ENCODE data around the gene GGTLC2.

GGTLC2 gene

DNA sequence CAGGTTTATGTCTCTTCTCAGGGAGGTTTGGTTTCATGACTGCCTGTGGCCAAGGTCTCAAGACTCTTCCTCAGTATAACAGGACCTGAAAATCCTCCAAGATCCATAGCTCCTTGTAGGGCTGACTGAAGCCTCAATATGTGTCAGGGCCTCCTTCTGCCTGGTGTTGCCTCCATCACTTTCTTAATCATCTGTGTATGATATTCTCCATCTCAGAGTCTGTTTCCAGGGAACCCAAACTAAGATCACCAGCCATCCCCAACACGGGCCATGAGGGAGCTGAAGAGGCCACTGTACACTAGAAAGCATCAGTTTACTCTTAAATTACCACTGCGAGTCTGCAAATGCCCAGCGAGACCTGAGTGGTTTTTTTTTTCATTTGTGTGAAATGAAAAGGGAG lies 17.7 kb downstream of the GGTLC2 start:
- DNase-seq (ENCODE audit: low read depth), result no peak

DNA sequence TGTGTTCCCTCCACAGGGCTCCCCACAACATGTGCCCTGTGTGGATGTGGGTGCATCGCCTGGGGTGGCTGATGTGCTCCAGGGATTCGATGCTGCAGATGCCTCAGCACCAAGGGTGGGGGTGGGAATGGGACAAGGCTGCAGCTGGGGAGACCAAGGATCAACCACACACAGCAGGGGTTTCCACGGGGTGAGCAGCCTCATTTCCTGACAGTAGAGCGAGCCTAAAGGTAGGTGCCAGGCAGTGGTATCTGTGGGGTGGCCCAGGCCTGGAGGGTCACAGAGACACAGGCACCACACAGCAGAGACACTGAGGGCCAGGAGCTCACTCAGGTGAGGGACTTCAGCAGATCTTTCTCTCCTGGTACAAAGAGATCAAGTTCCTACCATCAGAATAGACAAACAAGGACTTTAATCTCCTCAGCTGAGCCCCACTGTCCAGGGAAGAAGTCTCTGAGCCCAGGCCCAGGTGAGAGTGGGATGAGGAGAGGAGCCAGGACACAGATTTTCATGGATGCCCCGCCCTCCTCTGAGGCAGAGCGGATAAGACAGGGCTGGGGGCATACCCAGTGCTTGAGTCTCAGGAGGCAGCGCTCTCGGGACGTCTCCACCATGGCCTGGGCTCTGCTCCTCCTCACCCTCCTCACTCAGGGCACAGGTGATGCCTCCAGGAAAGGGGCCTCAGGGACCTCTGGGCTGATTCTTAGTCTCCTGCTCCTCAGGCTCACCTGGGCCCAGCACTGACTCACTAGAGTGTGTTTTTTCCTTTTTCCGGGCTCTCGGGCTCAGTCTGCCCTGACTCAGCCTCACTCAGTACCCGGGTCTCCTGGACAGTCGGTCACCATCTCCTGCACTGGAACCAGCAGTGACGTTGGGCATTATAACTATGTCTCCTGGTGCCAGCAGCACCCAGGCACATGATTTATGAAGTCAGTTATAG lies 19.7 kb downstream of the GGTLC2 start:
- no peak overlapping the region for H3K4me3 ChIP-seq (ENCODE audit: low read depth, low read length)
- DNase-seq (ENCODE audit: low read depth), result no peak
- TF ChIP-seq CTCF (IDR thresholded peaks at IDR 0.05; ENCODE audit: low read depth, low read length), result no peak
- no peak for TF ChIP-seq MYC (IDR thresholded peaks at IDR 0.05; ENCODE audit: low read depth, low read length)
- TF ChIP-seq POLR2A (IDR thresholded peaks at IDR 0.05; ENCODE audit: extremely low read depth, insufficient read length), result no peak
- TF ChIP-seq, protein P1, sequence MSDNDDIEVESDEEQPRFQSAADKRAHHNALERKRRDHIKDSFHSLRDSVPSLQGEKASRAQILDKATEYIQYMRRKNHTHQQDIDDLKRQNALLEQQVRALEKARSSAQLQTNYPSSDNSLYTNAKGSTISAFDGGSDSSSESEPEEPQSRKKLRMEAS (IDR thresholded peaks at IDR 0.05; ENCODE audit: low read depth, low read length), result no peak

More for the DNA sequence above, 17.7 kb downstream of the GGTLC2 start:
- TF ChIP-seq MYC (IDR thresholded peaks at IDR 0.05; ENCODE audit: low read depth, low read length) (no peak), CTCF (IDR thresholded peaks at IDR 0.05; ENCODE audit: low read depth, low read length) (no peak), POLR2A (IDR thresholded peaks at IDR 0.05; ENCODE audit: extremely low read depth, insufficient read length) (no peak)
- TF ChIP-seq, protein P1 (IDR thresholded peaks at IDR 0.05; ENCODE audit: low read depth, low read length), result no peak
- no peak overlapping the region for H3K4me3 ChIP-seq (ENCODE audit: low read depth, low read length)

DNA sequence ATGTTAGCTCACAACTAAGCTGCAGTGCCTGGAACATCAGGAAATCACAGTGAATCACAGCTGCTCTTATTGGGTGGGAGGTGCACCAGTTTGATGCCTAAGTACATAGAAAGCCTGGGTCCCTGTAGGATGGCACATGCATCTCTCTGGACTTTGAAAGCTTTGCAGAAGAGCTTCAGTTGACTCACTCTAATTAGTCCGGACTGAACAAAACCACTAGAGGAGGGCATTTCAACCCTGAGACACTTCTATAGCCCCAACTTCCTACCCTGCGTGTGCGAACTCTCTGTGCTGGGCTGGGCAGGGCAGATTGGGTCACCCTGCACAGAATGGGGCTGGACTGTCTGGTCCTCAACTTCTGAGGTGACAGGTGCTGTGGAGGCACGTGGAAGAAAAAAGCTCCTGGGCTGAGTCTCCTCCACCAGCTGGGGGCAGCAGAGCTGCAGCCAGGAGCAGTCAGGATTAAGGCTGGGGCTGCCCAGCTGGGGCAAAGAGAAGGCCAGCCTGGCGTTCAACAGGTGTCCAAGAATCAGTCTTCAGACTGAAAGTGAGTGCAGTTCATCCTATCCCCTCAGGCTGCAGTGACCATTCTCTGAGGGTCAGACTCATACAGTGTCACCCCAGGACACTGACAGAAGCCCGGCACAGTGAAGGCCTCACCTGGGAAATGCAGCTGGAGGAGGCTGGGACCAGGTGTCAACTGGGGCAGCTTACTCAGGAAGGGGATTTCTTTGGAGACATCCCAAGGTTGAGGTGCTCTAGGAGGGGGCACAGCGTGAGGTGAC lies 22.1 kb downstream of the GGTLC2 start:
- DNase-seq (ENCODE audit: low read depth), result peak; percentile 37
- H3K4me3 ChIP-seq (ENCODE audit: low read depth, low read length), result no peak overlapping the region
- TF ChIP-seq CTCF (IDR thresholded peaks at IDR 0.05; ENCODE audit: low read depth, low read length) (peak; percentile 74), MYC (IDR thresholded peaks at IDR 0.05; ENCODE audit: low read depth, low read length) (0 out of 2 replicates have a peak, but pooled peaks have one; percentile 47), POLR2A (IDR thresholded peaks at IDR 0.05; ENCODE audit: extremely low read depth, insufficient read length) (no peak)
- TF ChIP-seq, protein P1 (IDR thresholded peaks at IDR 0.05; ENCODE audit: low read depth, low read length), result peak; percentile 51

DNA sequence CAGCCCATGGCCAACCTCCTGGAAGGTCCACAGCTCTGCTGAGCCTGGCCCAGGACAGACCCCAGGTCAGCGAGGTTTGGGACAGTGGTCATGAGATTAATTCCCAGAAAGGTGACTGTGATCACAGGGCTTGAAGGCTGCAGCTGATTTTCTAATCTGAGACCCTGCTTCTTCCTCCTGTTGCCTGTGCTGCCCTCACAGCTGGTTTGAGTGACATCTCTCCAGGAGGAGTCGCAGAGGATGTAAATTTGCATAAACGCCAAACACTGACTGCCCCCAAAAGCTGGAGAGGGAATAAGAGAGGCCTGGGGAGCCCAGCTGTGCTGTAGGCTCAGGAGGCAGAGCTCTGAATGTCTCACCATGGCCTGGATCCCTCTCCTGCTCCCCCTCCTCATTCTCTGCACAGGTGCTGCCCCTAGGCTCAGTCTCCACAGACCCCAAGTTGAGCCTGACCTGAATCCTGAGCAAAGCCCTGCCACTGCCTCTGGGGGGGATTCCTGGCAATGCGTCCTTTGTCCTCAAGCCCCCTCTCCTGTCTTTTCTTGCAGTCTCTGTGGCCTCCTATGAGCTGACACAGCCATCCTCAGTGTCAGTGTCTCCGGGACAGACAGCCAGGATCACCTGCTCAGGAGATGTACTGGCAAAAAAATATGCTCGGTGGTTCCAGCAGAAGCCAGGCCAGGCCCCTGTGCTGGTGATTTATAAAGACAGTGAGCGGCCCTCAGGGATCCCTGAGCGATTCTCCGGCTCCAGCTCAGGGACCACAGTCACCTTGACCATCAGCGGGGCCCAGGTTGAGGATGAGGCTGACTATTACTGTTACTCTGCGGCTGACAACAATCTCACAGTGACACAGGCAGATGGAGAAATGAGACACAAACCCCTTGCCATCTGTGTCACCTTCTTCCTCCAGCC lies 23.8 kb downstream of the GGTLC2 start:
- TF ChIP-seq POLR2A (IDR thresholded peaks at IDR 0.05; ENCODE audit: extremely low read depth, insufficient read length), result no peak
- TF ChIP-seq, protein P1 (IDR thresholded peaks at IDR 0.05; ENCODE audit: low read depth, low read length), result no peak
- TF ChIP-seq CTCF (IDR thresholded peaks at IDR 0.05; ENCODE audit: low read depth, low read length), result no peak
- TF ChIP-seq MYC (IDR thresholded peaks at IDR 0.05; ENCODE audit: low read depth, low read length), result no peak
- no peak overlapping the region for H3K4me3 ChIP-seq (ENCODE audit: low read depth, low read length)
- no peak for DNase-seq (ENCODE audit: low read depth)

DNA sequence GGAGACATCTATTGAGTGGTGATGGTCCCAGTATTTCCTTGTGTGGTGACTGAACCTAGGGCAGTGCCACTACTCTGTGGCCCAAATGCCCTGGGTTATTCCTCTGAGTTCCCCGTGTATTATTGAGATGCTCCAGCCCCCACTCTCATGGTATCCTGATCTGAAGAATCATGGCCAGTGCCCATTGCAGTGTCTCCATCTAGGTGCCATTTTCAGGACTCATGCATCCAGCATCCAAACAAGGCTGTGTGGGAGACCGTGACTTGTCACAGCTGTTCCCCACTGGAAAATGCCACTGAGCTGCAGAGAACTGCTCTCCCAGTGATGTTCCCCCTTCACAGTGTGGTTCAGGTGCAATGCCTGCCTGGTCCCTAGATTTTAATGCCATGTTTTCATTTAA lies 24.7 kb downstream of the GGTLC2 start:
- DNase-seq (ENCODE audit: low read depth), result no peak
- no peak overlapping the region for H3K4me3 ChIP-seq (ENCODE audit: low read depth, low read length)

More for the DNA sequence above, 24.7 kb downstream of the GGTLC2 start:
- no peak for TF ChIP-seq CTCF (IDR thresholded peaks at IDR 0.05; ENCODE audit: low read depth, low read length)
- no peak for TF ChIP-seq POLR2A (IDR thresholded peaks at IDR 0.05; ENCODE audit: extremely low read depth, insufficient read length)
- TF ChIP-seq, protein P1 (IDR thresholded peaks at IDR 0.05; ENCODE audit: low read depth, low read length), result no peak
- TF ChIP-seq MYC (IDR thresholded peaks at IDR 0.05; ENCODE audit: low read depth, low read length), result no peak
